Ishikawa (cell line): ENCODE measurements around the gene EDC4.

Source experiments
- CEBPB ChIP-seq: IDR thresholded peaks from 2 replicates; pipeline ENCODE4 v1.6.1; 2012
- CREB1 ChIP-seq: IDR thresholded peaks from 2 replicates; pipeline ENCODE4 v1.6.1; 2012; ENCODE audit warnings: low read depth
- EGR1 ChIP-seq: IDR thresholded peaks from 2 replicates; pipeline ENCODE4 v1.6.1; 2012
- EP300 ChIP-seq: IDR thresholded peaks from 2 replicates; pipeline ENCODE4 v1.6.1; 2012; ENCODE audit warnings: borderline replicate concordance
- FOXM1 ChIP-seq: IDR thresholded peaks from 2 replicates; pipeline ENCODE4 v1.6.1; 2012; ENCODE audit warnings: low read depth, borderline replicate concordance
- MAX ChIP-seq: IDR thresholded peaks from 2 replicates; pipeline ENCODE4 v1.6.1; 2012
- RAD21 ChIP-seq: IDR thresholded peaks from 2 replicates; pipeline ENCODE4 v1.6.1; 2012; ENCODE audit warnings: low read depth
- REST ChIP-seq: IDR thresholded peaks from 2 replicates; pipeline ENCODE4 v1.6.1; 2012; ENCODE audit warnings: low read depth, mild to moderate bottlenecking
- TAF1 ChIP-seq: IDR thresholded peaks from 2 replicates; pipeline ENCODE4 v1.6.1; 2012; ENCODE audit warnings: low read depth, mild to moderate bottlenecking
- TCF12 ChIP-seq: IDR thresholded peaks from 2 replicates; pipeline ENCODE4 v1.6.1; 2012; ENCODE audit warnings: low read depth
- TEAD4 ChIP-seq: IDR thresholded peaks from 2 replicates; pipeline ENCODE4 v1.6.1; 2012
- USF1 ChIP-seq: IDR thresholded peaks from 2 replicates; pipeline ENCODE4 v1.6.1; 2012
- YY1 ChIP-seq: IDR thresholded peaks from 2 replicates; pipeline ENCODE4 v1.6.1; 2012; ENCODE audit warnings: low read depth
- ZBTB7A ChIP-seq: IDR thresholded peaks from 2 replicates; pipeline ENCODE4 v1.6.1; 2012; ENCODE audit warnings: low read depth

DNA sequence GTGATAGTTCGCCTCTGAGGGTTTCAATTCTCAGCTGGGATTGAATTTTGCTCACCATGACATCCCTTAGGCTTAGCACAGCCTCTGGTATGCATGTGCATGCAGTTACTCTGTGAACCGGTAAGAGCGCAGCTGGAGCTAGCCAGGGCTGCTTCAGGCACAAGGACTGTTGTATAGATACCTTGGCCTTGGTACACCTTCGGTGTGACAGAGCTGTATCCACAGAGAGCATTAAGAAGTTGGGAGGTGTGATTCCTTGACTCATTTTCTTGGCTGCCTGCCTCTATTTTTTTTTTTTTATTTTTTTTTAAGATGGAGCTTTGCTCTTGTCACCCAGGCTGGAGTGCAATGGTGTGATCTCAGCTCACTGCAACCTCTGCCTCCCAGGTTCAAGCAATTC, 28.4 kb upstream of the EDC4 start:
- no peak for TF ChIP-seq YY1
- TF ChIP-seq REST = no peak
- TF ChIP-seq TEAD4 = no peak
- no peak for TF ChIP-seq EGR1
- no peak for TF ChIP-seq TAF1
- TF ChIP-seq USF1 = no peak
- no peak for TF ChIP-seq ZBTB7A
- TF ChIP-seq FOXM1 = no peak
- TF ChIP-seq CREB1 = no peak
- no peak for TF ChIP-seq EP300
- TF ChIP-seq MAX = no peak
- TF ChIP-seq TCF12 = no peak
- no peak for TF ChIP-seq RAD21
- TF ChIP-seq CEBPB = no peak
